ENCODE data around the gene PVALEF.

Gene PVALEF

GRCh38 chr17:81195941-81196495 lies 30.7 kb downstream of the PVALEF start:
- DNase-seq (ENCODE audit: low spot score), result no peak
- in situ Hi-C loops (cut with MboI; ENCODE audit: low pct_unique_long_range_greater_than_20kb, low sequenced_read_pairs, unreplicated experiment), result no loop called here
- TF ChIP-seq, protein P1, sequence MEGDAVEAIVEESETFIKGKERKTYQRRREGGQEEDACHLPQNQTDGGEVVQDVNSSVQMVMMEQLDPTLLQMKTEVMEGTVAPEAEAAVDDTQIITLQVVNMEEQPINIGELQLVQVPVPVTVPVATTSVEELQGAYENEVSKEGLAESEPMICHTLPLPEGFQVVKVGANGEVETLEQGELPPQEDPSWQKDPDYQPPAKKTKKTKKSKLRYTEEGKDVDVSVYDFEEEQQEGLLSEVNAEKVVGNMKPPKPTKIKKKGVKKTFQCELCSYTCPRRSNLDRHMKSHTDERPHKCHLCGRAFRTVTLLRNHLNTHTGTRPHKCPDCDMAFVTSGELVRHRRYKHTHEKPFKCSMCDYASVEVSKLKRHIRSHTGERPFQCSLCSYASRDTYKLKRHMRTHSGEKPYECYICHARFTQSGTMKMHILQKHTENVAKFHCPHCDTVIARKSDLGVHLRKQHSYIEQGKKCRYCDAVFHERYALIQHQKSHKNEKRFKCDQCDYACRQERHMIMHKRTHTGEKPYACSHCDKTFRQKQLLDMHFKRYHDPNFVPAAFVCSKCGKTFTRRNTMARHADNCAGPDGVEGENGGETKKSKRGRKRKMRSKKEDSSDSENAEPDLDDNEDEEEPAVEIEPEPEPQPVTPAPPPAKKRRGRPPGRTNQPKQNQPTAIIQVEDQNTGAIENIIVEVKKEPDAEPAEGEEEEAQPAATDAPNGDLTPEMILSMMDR (IDR thresholded peaks at IDR 0.05; ENCODE audit: extremely low read depth, insufficient read depth, missing control alignments), result no peak

DNA sequence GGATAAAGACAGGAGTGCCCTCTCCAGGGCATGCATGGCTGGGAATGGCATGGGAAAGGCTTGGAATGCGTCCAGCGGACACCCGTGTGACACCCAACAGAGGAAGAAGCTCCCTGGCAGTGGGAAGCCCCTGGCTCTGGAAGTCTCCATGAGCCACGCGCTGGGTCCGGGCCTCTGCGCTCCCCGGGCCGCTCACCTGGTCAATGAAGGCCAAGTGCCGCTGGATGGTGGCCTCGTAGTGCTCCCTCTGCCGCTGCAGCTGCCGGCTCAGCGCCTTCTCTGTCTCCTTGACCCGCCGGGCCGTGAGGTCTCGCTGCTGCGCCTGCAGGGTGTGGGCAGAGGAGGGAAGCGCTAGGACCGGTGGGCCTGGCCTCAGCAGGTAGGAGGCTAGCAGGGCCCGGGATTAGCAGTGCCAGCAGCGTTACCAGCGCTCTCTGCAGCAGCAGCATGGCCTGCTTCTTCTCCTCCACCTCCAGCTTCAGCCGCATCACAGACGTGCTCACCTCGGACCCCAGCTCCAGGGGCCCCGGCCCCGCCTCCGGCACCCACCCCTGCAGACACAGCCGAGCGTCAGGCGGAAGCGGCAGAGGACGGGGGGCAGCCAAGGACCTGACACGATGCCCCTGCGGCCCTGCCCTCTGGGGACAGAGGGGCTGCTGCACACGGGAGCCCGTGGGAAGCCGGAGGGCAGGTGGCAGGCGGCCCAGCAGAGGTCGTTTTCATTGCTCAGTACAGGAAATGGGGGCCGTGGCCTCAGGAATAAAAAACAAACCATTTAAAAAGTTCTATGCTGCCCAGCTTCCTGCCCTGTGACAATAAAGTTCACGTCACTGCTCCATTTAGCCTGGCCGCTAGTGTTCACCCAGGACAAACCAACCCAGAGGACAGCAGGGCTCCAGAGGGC lies 31.4 kb downstream of the PVALEF start:
- in situ Hi-C loops (cut with MboI; ENCODE audit: low pct_unique_long_range_greater_than_20kb, low sequenced_read_pairs, unreplicated experiment), result no loop called here
- DNase-seq (ENCODE audit: low spot score), result no peak
- TF ChIP-seq, protein P1 (IDR thresholded peaks at IDR 0.05; ENCODE audit: extremely low read depth, insufficient read depth, missing control alignments), result no peak

GRCh38 chr17:81197409-81197795 lies 32.1 kb downstream of the PVALEF start:
- no peak for DNase-seq (ENCODE audit: low spot score)
- TF ChIP-seq, protein P1 (IDR thresholded peaks at IDR 0.05; ENCODE audit: extremely low read depth, insufficient read depth, missing control alignments), result no peak
- in situ Hi-C loops (cut with MboI; ENCODE audit: low pct_unique_long_range_greater_than_20kb, low sequenced_read_pairs, unreplicated experiment), result no loop called here

DNA sequence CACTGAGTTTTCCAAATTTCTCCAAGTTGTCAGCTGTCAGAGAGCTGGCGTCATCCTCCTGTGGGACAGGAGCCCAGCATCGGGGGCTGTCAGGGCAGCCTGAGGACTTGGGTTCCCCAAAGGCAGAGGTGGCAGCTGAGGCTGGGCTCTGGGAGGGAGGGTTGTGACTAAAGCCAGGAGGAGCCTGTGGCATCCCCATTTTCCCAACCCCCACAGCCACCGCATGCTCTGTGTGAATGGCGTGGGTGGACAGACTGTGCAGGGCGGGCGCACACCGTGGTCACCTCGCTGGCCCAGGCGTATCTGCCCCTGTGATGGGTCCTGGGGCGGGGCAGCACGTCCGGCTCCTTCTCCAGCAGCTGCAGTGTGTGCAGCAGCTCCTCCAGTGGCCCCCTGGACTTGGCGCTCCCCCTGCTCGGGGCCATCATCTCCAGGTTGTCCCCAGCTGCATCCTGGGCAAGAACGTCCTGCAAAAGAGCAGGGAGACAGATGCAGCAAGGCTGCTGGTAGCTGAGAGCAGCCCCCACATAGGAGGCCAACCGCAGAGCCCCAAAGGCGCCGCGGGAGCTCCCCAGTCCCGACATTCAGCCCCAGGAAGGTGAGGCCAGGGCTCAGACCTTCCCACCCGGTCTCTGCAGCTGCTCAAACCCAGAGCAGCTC lies 32.7 kb downstream of the PVALEF start:
- no peak for DNase-seq (ENCODE audit: low spot score)
- TF ChIP-seq, protein P1 (IDR thresholded peaks at IDR 0.05; ENCODE audit: extremely low read depth, insufficient read depth, missing control alignments), result no peak
- in situ Hi-C loops (cut with MboI; ENCODE audit: low pct_unique_long_range_greater_than_20kb, low sequenced_read_pairs, unreplicated experiment), result no loop called here

DNA sequence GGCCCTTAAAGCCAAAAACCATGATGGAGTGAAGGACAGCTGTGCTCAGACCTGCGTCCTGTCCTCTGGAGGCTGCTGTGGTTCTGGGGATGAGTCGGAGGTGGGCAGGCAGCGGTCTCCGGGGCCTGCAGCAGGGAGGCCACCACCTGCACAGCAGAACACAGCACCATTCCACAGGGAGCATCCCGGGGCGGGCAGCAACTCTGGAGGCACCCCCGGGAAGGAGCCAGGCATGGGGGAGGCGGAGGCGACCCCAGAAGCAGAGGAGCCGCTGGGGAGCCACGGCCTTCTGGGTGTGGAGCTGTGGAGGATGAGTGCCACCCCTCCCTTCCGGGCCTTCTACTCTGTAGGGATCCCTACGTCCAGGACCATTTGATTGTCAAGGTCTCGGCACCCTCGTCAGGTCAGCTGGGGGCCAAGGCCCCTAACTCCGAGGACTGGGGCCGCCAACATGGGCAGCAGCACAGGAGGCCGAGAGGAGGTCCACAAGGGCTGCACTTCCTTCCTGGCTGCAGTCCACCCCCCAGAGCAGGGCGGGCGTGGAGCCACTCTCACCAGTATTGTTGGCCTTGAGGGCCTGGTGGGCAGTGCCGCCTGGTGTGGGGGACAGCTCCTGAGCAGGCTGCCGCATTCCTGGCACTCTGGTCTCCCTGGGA lies 33.6 kb downstream of the PVALEF start:
- TF ChIP-seq, protein P1 (IDR thresholded peaks at IDR 0.05; ENCODE audit: extremely low read depth, insufficient read depth, missing control alignments), result no peak
- no peak for DNase-seq (ENCODE audit: low spot score)
- in situ Hi-C loops (cut with MboI; ENCODE audit: low pct_unique_long_range_greater_than_20kb, low sequenced_read_pairs, unreplicated experiment), result no loop called here

- TF ChIP-seq, protein P1 (IDR thresholded peaks at IDR 0.05; ENCODE audit: extremely low read depth, insufficient read depth, missing control alignments), result no peak
- in situ Hi-C loops (cut with MboI; ENCODE audit: low pct_unique_long_range_greater_than_20kb, low sequenced_read_pairs, unreplicated experiment), result no loop called here
- DNase-seq (ENCODE audit: low spot score), result no peak
These were observed 34.1 kb downstream of the PVALEF start for GRCh38 chr17:81199482-81199830.
